Esophagus muscularis mucosa (tissue), 4 donors: ENCODE data around the gene SPECC1. TPM values are rescaled to one million over a fixed set of nuclear protein-coding genes. Genes with fewer than 3 reads are reported as not detected.
A peak's percentile ranks its signal among the peaks of the same experiment; 100 is the strongest.

Experiments used
- DNase-seq: peaks from one replicate; pipeline ENCODE4 v3.0.0-alpha.2; 2017; ENCODE audit errors: extremely low spot score
- H3K27ac ChIP-seq, 4 donors: fragments of 200-600 bp; sonication (generic); replicated peaks in 1 of 4; 1 replicate in 3 of 4; 2 replicates in 1 of 4; pipeline ENCODE4 v1.5.1; 2016 to 2019; ENCODE audit warnings: mild to moderate bottlenecking in 1 of 4
- H3K27me3 ChIP-seq, 4 donors: fragments of 200-600 bp; sonication (generic); one replicate each; pipeline versions ENCODE4 v1.5.1 to v1.6.0; 2016 to 2019
- H3K36me3 ChIP-seq, 4 donors: fragments of 200-600 bp; sonication (generic); one replicate each; pipeline ENCODE4 v1.5.1; 2016 to 2019
- H3K4me1 ChIP-seq, 4 donors: fragments of 200-600 bp; sonication (generic); one replicate each; pipeline ENCODE4 v1.5.1; 2016 to 2019
- H3K4me3 ChIP-seq, 4 donors: fragments of 200-600 bp; sonication (generic); 1 replicate in 2 of 4; 2 replicates in 2 of 4; pipeline ENCODE4 v1.5.1; 2016 to 2019; ENCODE audit warnings: mild to moderate bottlenecking in 4 of 4, moderate library complexity in 1 of 4
- H3K9me3 ChIP-seq, 4 donors: fragments of 200-600 bp; sonication (generic); 1 replicate in 3 of 4; 2 replicates in 1 of 4; pipeline ENCODE4 v1.5.1; 2016 to 2019
- EP300 ChIP-seq: sonication (generic); formaldehyde crosslinking; IDR thresholded peaks from one replicate; pipeline ENCODE4 v1.6.1; 2017; ENCODE audit warnings: antibody characterized with exemption
- POLR2A ChIP-seq: fragments of 450-650 bp; IDR thresholded peaks from one replicate; pipeline ENCODE4 v1.6.1; 2017; ENCODE audit warnings: antibody characterized with exemption, moderate library complexity, mild to moderate bottlenecking, low read depth
- POLR2AphosphoS5 ChIP-seq, 2 donors: sonication (generic); formaldehyde crosslinking; IDR thresholded peaks; one replicate each; pipeline ENCODE4 v1.6.1; 2017; ENCODE audit warnings: antibody characterized with exemption in 2 of 2
- whole genome bisulfite sequencing: methylation state at CpG from one replicate; pipeline ENCODE4 v1.1.5; 2018; 5-methylcytosine and 5-hydroxymethylcytosine counted together
- intact Hi-C: fragments of 100-400 bp; cut with DNase I; formaldehyde crosslinking; loops from one replicate; pipeline ENCODE4 v1.15.1; 2023
- total RNA-seq, 4 donors: library from RNA; depleted of rRNA; stranded (reverse); fragments of >200 nt; gene quantifications; one replicate each; pipeline versions ENCODE4 v1.1.0 to v1.2.1, GENCODE V29; 2016
- TF ChIP-seq, protein P1 (sequence below), 3 experiments: fragments of 200-600 bp in 2 of 3; fragments of 450-650 bp in 1 of 3; sonication (generic) in 2 of 3; IDR thresholded peaks; one replicate each; pipeline ENCODE4 v1.5.1; 2017 to 2019; ENCODE audit warnings: antibody characterized with exemption in 3 of 3, mild to moderate bottlenecking in 2 of 3, moderate library complexity in 1 of 3

The SPECC1 gene
- total RNA-seq, 4 donors from 2014 or later, result 16.7 to 28.8 (median 24.7) TPM

DNA sequence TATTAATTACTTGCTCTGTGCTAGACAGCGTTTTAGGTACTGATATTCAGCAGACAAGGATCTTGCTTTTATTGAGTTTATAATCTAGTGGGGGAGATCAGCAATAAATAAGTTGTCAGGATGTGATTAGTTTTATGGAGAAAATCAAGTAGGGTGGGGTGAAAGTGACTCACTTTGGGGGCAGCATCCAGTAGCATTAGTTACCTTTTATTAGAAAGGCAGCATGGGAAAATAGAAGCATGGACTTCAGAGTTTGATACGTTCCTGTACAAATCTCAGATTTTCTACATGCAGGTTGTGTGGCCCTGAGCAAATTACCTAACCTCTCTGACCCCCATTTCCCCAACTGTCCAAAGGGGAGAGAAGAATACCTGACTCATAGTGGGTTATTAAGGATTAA, 42.5 kb downstream of the SPECC1 start:
- 85% methylated on average over 2 of the region's 2 CpGs for WGBS
- no peaks in the 10 kb centered on the region for H3K27me3 ChIP-seq
- H3K4me3 ChIP-seq, result no peak overlapping the region
- intact Hi-C loops, result no loop called here
- no peak overlapping the region for H3K27ac ChIP-seq
- H3K4me1 ChIP-seq, result no peaks in the 10 kb centered on the region
- no peak for DNase-seq
- no peak for TF ChIP-seq POLR2A
- no peak for TF ChIP-seq POLR2AphosphoS5 (IDR thresholded peaks at IDR 0.05)
- TF ChIP-seq EP300, result no peak
- TF ChIP-seq, protein P1, sequence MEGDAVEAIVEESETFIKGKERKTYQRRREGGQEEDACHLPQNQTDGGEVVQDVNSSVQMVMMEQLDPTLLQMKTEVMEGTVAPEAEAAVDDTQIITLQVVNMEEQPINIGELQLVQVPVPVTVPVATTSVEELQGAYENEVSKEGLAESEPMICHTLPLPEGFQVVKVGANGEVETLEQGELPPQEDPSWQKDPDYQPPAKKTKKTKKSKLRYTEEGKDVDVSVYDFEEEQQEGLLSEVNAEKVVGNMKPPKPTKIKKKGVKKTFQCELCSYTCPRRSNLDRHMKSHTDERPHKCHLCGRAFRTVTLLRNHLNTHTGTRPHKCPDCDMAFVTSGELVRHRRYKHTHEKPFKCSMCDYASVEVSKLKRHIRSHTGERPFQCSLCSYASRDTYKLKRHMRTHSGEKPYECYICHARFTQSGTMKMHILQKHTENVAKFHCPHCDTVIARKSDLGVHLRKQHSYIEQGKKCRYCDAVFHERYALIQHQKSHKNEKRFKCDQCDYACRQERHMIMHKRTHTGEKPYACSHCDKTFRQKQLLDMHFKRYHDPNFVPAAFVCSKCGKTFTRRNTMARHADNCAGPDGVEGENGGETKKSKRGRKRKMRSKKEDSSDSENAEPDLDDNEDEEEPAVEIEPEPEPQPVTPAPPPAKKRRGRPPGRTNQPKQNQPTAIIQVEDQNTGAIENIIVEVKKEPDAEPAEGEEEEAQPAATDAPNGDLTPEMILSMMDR (IDR thresholded peaks at IDR 0.05), result no peak
- H3K36me3 ChIP-seq, result no peaks in the 10 kb centered on the region
- peaks cover 0 to 7% (median 3%) of the 10 kb centered on the region in 4 donors for H3K9me3 ChIP-seq

DNA sequence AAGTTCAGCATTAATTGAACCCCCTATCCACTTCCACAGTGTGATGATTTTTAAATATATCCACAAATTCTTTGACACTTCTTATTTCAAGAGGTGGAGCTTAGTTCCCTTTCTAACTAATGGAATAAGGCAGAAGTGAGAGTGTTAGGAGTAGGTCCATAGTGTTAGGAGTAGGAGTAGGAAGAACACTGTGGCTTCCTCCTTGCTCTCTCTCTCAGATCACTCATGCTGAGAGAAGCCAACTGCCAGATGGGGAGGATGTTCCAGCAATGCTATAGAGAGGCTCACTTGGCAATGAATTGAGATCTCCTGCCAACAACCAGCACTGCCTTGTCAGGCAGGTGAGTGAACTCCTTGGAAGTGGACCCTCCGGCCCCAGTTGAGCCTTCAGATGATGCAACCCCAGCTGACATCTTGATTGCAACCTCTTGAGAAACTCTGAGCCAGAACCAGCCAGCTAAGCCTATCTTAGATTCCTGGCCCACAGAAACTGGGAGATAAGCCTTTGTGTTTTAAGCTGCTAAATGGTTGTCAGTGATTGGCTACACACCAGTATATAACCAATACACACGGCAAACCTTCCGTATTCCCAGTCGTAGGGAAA, 44.3 kb downstream of the SPECC1 start:
- H3K4me1 ChIP-seq, result no peaks in the 10 kb centered on the region
- intact Hi-C loops, result no loop called here
- H3K36me3 ChIP-seq, result no peaks in the 10 kb centered on the region
- no peak overlapping the region for H3K27ac ChIP-seq
- no peak for TF ChIP-seq POLR2AphosphoS5 (IDR thresholded peaks at IDR 0.05)
- no peaks in the 10 kb centered on the region for H3K27me3 ChIP-seq
- H3K4me3 ChIP-seq, result no peak overlapping the region
- WGBS, result 89% methylated on average over 4 of the region's 4 CpGs
- no peak for DNase-seq
- H3K9me3 ChIP-seq, result peaks cover 0 to 7% (median 3%) of the 10 kb centered on the region in 4 donors

GRCh38 chr17:20059728-20060188, 50.6 kb downstream of the SPECC1 start:
- TF ChIP-seq EP300 (no peak), POLR2A (no peak), POLR2AphosphoS5 (IDR thresholded peaks at IDR 0.05) (no peak)
- TF ChIP-seq, protein P1 (IDR thresholded peaks at IDR 0.05), result no peak
- Histone ChIP-seq H3K9me3 (no peaks in the 10 kb centered on the region), H3K27ac (no peak overlapping the region), H3K4me3 (no peak overlapping the region), H3K4me1 (peaks cover 3 to 22% (median 21%) of the 10 kb centered on the region in 4 donors), H3K27me3 (no peaks in the 10 kb centered on the region), H3K36me3 (no peaks in the 10 kb centered on the region)
- intact Hi-C loops, result no loop called here
- WGBS, result 76% methylated on average over 3 of the region's 3 CpGs
- DNase-seq, result no peak

GRCh38 chr17:20063665-20064648, 54.8 kb downstream of the SPECC1 start:
- Histone ChIP-seq H3K36me3 (no peaks in the 10 kb centered on the region), H3K27me3 (no peaks in the 10 kb centered on the region), H3K9me3 (no peaks in the 10 kb centered on the region), H3K4me3 (peak overlapping the region in 2 of 4 donors; percentile 8 to 11), H3K4me1 (peaks cover 3 to 44% (median 42%) of the 10 kb centered on the region in 4 donors), H3K27ac (peak overlapping the region; percentile 69 to 79 (median 72))
- TF ChIP-seq POLR2AphosphoS5 (IDR thresholded peaks at IDR 0.05), result peak; percentile 49 to 53
- TF ChIP-seq POLR2A, result no peak
- 35% methylated on average over 11 of the region's 12 CpGs for WGBS
- intact Hi-C loops, result no loop called here
- DNase-seq, result peak; percentile 94

DNA sequence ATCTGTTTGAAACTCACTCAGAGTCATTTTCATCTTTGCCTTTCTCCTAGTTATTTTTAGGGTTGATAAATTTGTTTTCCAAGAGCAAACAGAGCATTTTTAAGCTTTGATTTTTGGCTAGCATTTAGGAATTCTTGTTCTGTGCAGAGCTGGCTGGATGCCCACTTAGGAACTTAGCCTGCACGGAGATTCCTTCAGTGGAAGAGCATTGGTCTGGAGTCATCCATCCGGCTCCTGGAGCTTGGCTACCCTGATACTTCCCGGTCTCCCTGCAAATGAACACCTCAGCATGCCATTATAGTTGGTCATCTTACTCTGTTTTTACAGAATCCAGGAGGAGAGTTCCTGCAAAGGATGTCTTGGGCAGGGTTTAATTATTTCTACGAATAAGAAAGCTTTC, 57.1 kb downstream of the SPECC1 start:
- WGBS, result 27% methylated on average over 4 of the region's 4 CpGs
- no peaks in the 10 kb centered on the region for H3K27me3 ChIP-seq
- H3K27ac ChIP-seq, result peak overlapping the region; percentile 49 to 72 (median 70)
- intact Hi-C loops, result no loop called here
- peaks cover 3 to 44% (median 42%) of the 10 kb centered on the region in 4 donors for H3K4me1 ChIP-seq
- H3K4me3 ChIP-seq, result no peak overlapping the region
- no peaks in the 10 kb centered on the region for H3K9me3 ChIP-seq
- no peak for DNase-seq
- no peaks in the 10 kb centered on the region for H3K36me3 ChIP-seq
- peak in 1 of 2 donors; percentile 20 for TF ChIP-seq POLR2AphosphoS5 (IDR thresholded peaks at IDR 0.05)
- no peak for TF ChIP-seq EP300
- TF ChIP-seq POLR2A, result no peak
- TF ChIP-seq, protein P1 (IDR thresholded peaks at IDR 0.05), result no peak
